ENCODE measurements around the gene SUSD2.

DNA sequence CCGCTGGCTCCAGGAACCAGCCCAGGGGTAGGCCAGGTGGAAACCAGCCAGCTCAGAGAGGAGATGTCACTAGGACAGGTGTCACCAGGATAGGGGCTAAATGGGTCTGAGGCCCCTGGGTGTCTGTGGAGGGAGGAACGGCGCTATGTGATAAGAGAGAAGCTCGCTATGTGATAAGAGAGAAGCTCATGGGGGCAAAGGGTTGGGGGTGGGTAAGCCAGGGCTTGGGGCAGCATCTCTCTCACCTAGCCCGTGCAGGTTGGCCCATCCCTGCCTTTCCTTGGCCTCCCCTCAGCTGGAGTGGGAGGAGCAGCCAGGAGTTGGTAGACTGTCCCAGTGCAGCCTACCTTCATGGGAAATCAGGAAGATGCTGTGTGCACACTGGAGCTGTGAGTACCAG is 26.5 kb upstream of the SUSD2 start:
- TF ChIP-seq CTCF (IDR thresholded peaks at IDR 0.05; ENCODE audit: low read depth, low read length, poor library complexity, severe bottlenecking) = no peak
- no peak for TF ChIP-seq EZH2phosphoT487 (IDR thresholded peaks at IDR 0.05; ENCODE audit: borderline replicate concordance, low read length)
